Measurements from ENCODE around the gene SCIMP.

DNA sequence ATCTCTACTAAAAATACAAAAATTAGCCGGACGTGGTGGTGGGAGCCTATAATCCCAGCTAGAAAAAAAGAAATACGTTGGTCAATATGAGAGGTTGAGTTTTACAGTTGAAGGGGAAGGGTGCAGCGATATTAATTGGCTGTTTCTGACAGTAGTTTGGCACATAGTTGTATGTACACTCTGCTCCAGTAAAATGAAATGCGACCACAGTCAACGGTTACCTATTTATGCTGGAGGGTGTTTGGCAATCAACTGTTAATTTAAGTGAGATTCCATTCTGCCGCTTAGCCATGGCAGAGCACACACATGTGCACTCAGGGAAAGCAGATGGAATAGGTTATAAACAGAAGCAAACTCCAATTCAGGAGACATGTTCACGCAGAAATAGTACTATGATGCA is 33.6 kb downstream of the SCIMP start:
- no peak for TF ChIP-seq CTCF (IDR thresholded peaks at IDR 0.05; ENCODE audit: low read depth, low read length)
- no peak for TF ChIP-seq EZH2phosphoT487 (IDR thresholded peaks at IDR 0.05; ENCODE audit: low read depth)
